Fibroblast of the aortic adventitia (primary cell): Measurements from ENCODE around the gene CERK. TPM values are rescaled to one million over a fixed set of nuclear protein-coding genes. Genes with fewer than 3 reads are reported as not detected.

Source experiments
- DNase-seq: peaks from one replicate; pipeline ENCODE4 v3.0.0-alpha.2; 2010; ENCODE audit warnings: low read depth
- H3K4me3 ChIP-seq: 2 replicates; pipeline ENCODE4 v1.5.1; 2011; ENCODE audit warnings: low read depth, mild to moderate bottlenecking, control low read depth, low read length, moderate library complexity
- CTCF ChIP-seq: IDR thresholded peaks from 2 replicates; pipeline ENCODE4 v1.5.1; 2011; ENCODE audit warnings: mild to moderate bottlenecking, low read length, control low read depth, inconsistent platforms; ENCODE audit not compliant: insufficient read depth
- total RNA-seq: library from RNA; depleted of rRNA; stranded (reverse); fragments of >200 nt; gene quantifications from 2 replicates; pipeline ENCODE4 v1.2.3, GENCODE V29; 2012; ENCODE audit warnings: low replicate concordance

Gene CERK
- total RNA-seq, 1 donor = 39.4 TPM

GRCh38 chr22:46701262-46701661 lies 36.8 kb downstream of the CERK start:
- no peak for DNase-seq
- no peak for TF ChIP-seq CTCF
- H3K4me3 ChIP-seq = no peak overlapping the region

DNA sequence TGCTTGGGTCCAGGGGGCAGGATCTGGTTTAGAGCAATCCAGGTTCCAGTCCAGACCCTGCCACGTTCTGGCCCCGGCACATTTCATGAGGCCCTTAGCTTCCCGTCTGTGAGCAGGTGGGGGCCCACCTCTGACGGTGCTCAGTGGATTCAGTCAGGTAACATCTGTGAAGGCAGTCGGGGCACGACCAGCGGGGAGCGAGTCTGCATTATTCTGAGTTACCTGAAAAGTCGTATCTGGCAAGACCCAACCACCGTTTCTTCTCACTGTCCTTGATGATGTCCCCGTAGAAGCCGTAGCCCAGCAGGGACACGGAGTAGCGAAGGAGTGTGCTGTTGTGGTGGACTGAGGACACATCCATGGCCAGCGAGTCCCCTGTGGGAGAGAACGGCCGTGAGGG lies 39.0 kb downstream of the CERK start:
- no peak for DNase-seq

GRCh38 chr22:46697811-46698515 lies 40.1 kb downstream of the CERK start:
- no peak for TF ChIP-seq CTCF
- no peak for DNase-seq
- H3K4me3 ChIP-seq = no peak overlapping the region

More for the DNA sequence above, 39.0 kb downstream of the CERK start:
- H3K4me3 ChIP-seq = no peak overlapping the region
- no peak for TF ChIP-seq CTCF

GRCh38 chr22:46696614-46697013 lies 41.4 kb downstream of the CERK start:
- no peak for TF ChIP-seq CTCF
- DNase-seq = no peak
- no peak overlapping the region for H3K4me3 ChIP-seq

DNA sequence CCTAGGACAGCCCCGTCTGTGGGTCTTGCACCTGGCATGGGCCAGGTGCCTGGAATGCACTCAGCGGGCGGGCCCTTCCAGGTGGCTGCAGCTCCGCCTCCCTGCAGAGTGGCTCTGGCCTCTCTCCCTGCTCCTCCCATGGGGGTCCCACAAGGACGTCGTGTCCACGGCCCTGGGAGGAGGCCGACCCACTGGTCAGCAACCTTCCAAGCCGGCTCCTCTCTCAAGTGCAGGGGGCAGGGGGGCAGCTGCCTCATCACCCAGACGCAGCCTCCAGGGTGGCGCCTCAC lies 41.9 kb downstream of the CERK start:
- no peak overlapping the region for H3K4me3 ChIP-seq
- DNase-seq = no peak
- TF ChIP-seq CTCF = no peak

GRCh38 chr22:46695346-46696228 lies 42.5 kb downstream of the CERK start:
- H3K4me3 ChIP-seq = no peak overlapping the region
- no peak for DNase-seq
- no peak for TF ChIP-seq CTCF
